H9 (cell line): ENCODE results near the gene MEP1A. TPM values are rescaled to one million over a fixed set of nuclear protein-coding genes. Genes with fewer than 3 reads are reported as not detected.
"Not testable (repeated sequence)": the region's sequence is repeated elsewhere in the genome, so short reads cannot be mapped to it uniquely, and the experiment has no call there.

Experiments
- DNase-seq: peaks from one replicate; pipeline ENCODE4 v3.0.0-alpha.2; 2017
- H2AFZ ChIP-seq: one replicate; pipeline ENCODE4 v1.6.1; 2013; ENCODE audit warnings: mild to moderate bottlenecking, low read length, control low read depth, moderate library complexity
- H2AK5ac ChIP-seq: 2 replicates; pipeline ENCODE4 v1.6.1; 2013; ENCODE audit warnings: low read length, control low read depth, mixed read lengths; ENCODE audit not compliant: insufficient read length
- H2BK120ac ChIP-seq: one replicate; pipeline ENCODE4 v1.6.1; 2013; ENCODE audit warnings: low read depth, mild to moderate bottlenecking, low read length, control low read depth, inconsistent platforms; ENCODE audit not compliant: poor library complexity, severe bottlenecking
- H2BK12ac ChIP-seq: 2 replicates; pipeline ENCODE4 v1.6.1; 2013; ENCODE audit warnings: low read length, control low read depth, mixed read lengths, low read depth; ENCODE audit not compliant: insufficient read length
- H2BK15ac ChIP-seq: 2 replicates; pipeline ENCODE4 v1.6.1; 2013; ENCODE audit warnings: low read depth, low read length, control low read depth
- H2BK20ac ChIP-seq: one replicate; pipeline ENCODE4 v1.6.1; 2013; ENCODE audit warnings: low read depth, mild to moderate bottlenecking, low read length, control low read depth, inconsistent platforms; ENCODE audit not compliant: poor library complexity, severe bottlenecking
- H2BK5ac ChIP-seq: 2 replicates; pipeline ENCODE4 v1.6.1; 2013; ENCODE audit warnings: low read length, control low read depth, mixed read lengths; ENCODE audit not compliant: insufficient read length
- H3K14ac ChIP-seq: 2 replicates; pipeline ENCODE4 v1.6.1; 2013; ENCODE audit warnings: low read length, control low read depth; ENCODE audit not compliant: insufficient read depth
- H3K18ac ChIP-seq: 2 replicates; pipeline ENCODE4 v1.6.1; 2013; ENCODE audit warnings: low read depth, mild to moderate bottlenecking, mixed read lengths, low read length, control low read depth; ENCODE audit not compliant: insufficient read length
- H3K23ac ChIP-seq: 2 replicates; pipeline ENCODE4 v1.6.1; 2013; ENCODE audit warnings: low read length, control low read depth, mixed read lengths, low read depth; ENCODE audit not compliant: insufficient read length
- H3K23me2 ChIP-seq: 2 replicates; pipeline ENCODE4 v1.6.1; 2013; ENCODE audit warnings: low read depth, mild to moderate bottlenecking, mixed read lengths, low read length, control low read depth; ENCODE audit not compliant: insufficient read length, poor library complexity, severe bottlenecking
- H3K27ac ChIP-seq: 2 replicates; pipeline ENCODE4 v1.5.1; 2013; ENCODE audit warnings: low read length, control low read depth, mixed read lengths, low read depth; ENCODE audit not compliant: insufficient read length
- H3K27me3 ChIP-seq: 2 replicates; pipeline ENCODE4 v1.6.1; 2013; ENCODE audit warnings: low read length, control low read depth, inconsistent platforms; ENCODE audit not compliant: insufficient read depth
- H3K4ac ChIP-seq: 2 replicates; pipeline ENCODE4 v1.6.1; 2013; ENCODE audit warnings: low read depth, mild to moderate bottlenecking, control low read depth, inconsistent platforms, low read length, moderate library complexity
- H3K4me1 ChIP-seq: 2 replicates; pipeline ENCODE4 v1.6.1; 2013; ENCODE audit warnings: low read length, control low read depth, inconsistent platforms; ENCODE audit not compliant: insufficient read depth
- H3K4me2 ChIP-seq: 2 replicates; pipeline ENCODE4 v1.6.1; 2013; ENCODE audit warnings: low read length, control low read depth, mixed read lengths; ENCODE audit not compliant: insufficient read length, insufficient read depth
- H3K56ac ChIP-seq: 2 replicates; pipeline ENCODE4 v1.6.1; 2013; ENCODE audit warnings: low read depth, mild to moderate bottlenecking, mixed read lengths, low read length, control low read depth; ENCODE audit not compliant: insufficient read length
- H3K79me1 ChIP-seq: 2 replicates; pipeline ENCODE4 v1.6.1; 2013; ENCODE audit warnings: low read depth, mild to moderate bottlenecking, moderate library complexity, low read length, control low read depth, inconsistent platforms; ENCODE audit not compliant: insufficient read depth, poor library complexity, severe bottlenecking
- H3K79me2 ChIP-seq: 2 replicates; pipeline ENCODE4 v1.6.1; 2013; ENCODE audit warnings: low read length, control low read depth, inconsistent platforms; ENCODE audit not compliant: insufficient read depth
- H3K9ac ChIP-seq: 2 replicates; pipeline ENCODE4 v1.6.1; 2013; ENCODE audit warnings: low read length, control low read depth, mixed read lengths; ENCODE audit not compliant: insufficient read length; ENCODE audit errors: extremely low read depth
- H3K9me3 ChIP-seq: one replicate; pipeline ENCODE4 v1.6.1; 2013; ENCODE audit warnings: low read depth, low read length, inconsistent platforms; ENCODE audit not compliant: control insufficient read depth
- H3T11ph ChIP-seq: one replicate; pipeline ENCODE4 v1.6.1; 2013; ENCODE audit warnings: mild to moderate bottlenecking, low read length, control low read depth, inconsistent platforms
- H4K20me1 ChIP-seq: one replicate; pipeline ENCODE4 v1.6.1; 2013; ENCODE audit not compliant: control insufficient read depth, insufficient read length, insufficient read depth
- H4K5ac ChIP-seq: 2 replicates; pipeline ENCODE4 v1.6.1; 2013; ENCODE audit warnings: low read depth, mild to moderate bottlenecking, mixed read lengths, low read length, control low read depth; ENCODE audit not compliant: insufficient read length
- H4K8ac ChIP-seq: replicated peaks from 2 replicates; pipeline ENCODE4 v1.6.1; 2013; ENCODE audit warnings: low read length, control low read depth, mixed read lengths, low read depth; ENCODE audit not compliant: insufficient read length
- H4K91ac ChIP-seq: 2 replicates; pipeline ENCODE4 v1.6.1; 2013; ENCODE audit warnings: low read depth, mild to moderate bottlenecking, moderate library complexity, mixed read lengths, low read length, control low read depth; ENCODE audit not compliant: insufficient read length
- H3K27ac Mint-ChIP-seq, 3 experiments: 2 replicates in 2 of 3; 3 replicates in 1 of 3; pipeline ENCODE4 v1.8.0; 2020 to 2021; ENCODE audit warnings: mixed read lengths in 3 of 3, mild to moderate bottlenecking in 1 of 3, moderate library complexity in 1 of 3
- H3K27me3 Mint-ChIP-seq: 2 replicates; pipeline ENCODE4 v1.8.0; 2021; ENCODE audit warnings: low read depth, mild to moderate bottlenecking, moderate library complexity, mixed read lengths
- H3K36me3 Mint-ChIP-seq, 3 experiments: 2 replicates in 2 of 3; 3 replicates in 1 of 3; pipeline ENCODE4 v1.8.0; 2020 to 2021; ENCODE audit warnings: low read depth in 3 of 3, mixed read lengths in 3 of 3; ENCODE audit not compliant: insufficient read depth in 1 of 3
- H3K4me1 Mint-ChIP-seq, 2 experiments: 2 replicates each; pipeline ENCODE4 v1.8.0; 2020; ENCODE audit warnings: mixed read lengths in 2 of 2
- H3K4me3 Mint-ChIP-seq, 2 experiments: 2 replicates in 1 of 2; 3 replicates in 1 of 2; pipeline ENCODE4 v1.8.0; 2020 to 2021; ENCODE audit warnings: mild to moderate bottlenecking in 2 of 2, mixed read lengths in 2 of 2, moderate library complexity in 1 of 2
- H3K9me3 Mint-ChIP-seq, 2 experiments: 2 replicates in 1 of 2; 3 replicates in 1 of 2; pipeline ENCODE4 v1.8.0; 2020; ENCODE audit warnings: mild to moderate bottlenecking in 2 of 2, mixed read lengths in 2 of 2, moderate library complexity in 1 of 2
- CTCF ChIP-seq: fragments of 200-600 bp; sonication (generic); conservative IDR thresholded peaks from 3 replicates; pipeline ENCODE4 v1.8.0; 2021; ENCODE audit warnings: antibody characterized with exemption, mild to moderate bottlenecking
- WGBS: extraction: QIAGEN DNeasy Blood & Tissue Kit; methylation state at CpG from one replicate; pipeline ENCODE4 v1.1.7; 2013; ENCODE audit warnings: missing lambda C conversion rate, low lambda C conversion rate, mixed read lengths; ENCODE audit not compliant: insufficient read length; ENCODE audit errors: extremely low coverage; 5-methylcytosine and 5-hydroxymethylcytosine counted together
- total RNA-seq: library from RNA; stranded (reverse); gene quantifications from 2 replicates; pipeline ENCODE4 v1.2.1, GENCODE V29; 2021

Gene MEP1A
- total RNA-seq, 1 experiment from 2014 or later: not detected

- Histone ChIP-seq H2BK5ac (no peak overlapping the region), H3K27ac (no peak overlapping the region), H3K79me2 (no peaks in the 10 kb centered on the region), H4K20me1 (no peaks in the 10 kb centered on the region), H3K79me1 (no peaks in the 10 kb centered on the region), H3K9me3 (no peaks in the 10 kb centered on the region), H3K23ac (no peak overlapping the region), H3T11ph (no peak overlapping the region), H2BK12ac (no peak overlapping the region), H4K5ac (no peak overlapping the region), H3K23me2 (no peaks in the 10 kb centered on the region), H3K9ac (no peak overlapping the region), H3K18ac (no peak overlapping the region), H4K8ac (no peak overlapping the region), H3K56ac (no peak overlapping the region), H3K4me1 (no peaks in the 10 kb centered on the region; the same call in 1 of the 2 replicates), H2BK15ac (no peak overlapping the region), H2BK120ac (no peak overlapping the region), H2AK5ac (no peak overlapping the region), H2BK20ac (no peak overlapping the region), H3K4ac (no peak overlapping the region), H4K91ac (no peak overlapping the region), H3K4me2 (no peak overlapping the region), H3K14ac (no peak overlapping the region), H3K27me3 (no peaks in the 10 kb centered on the region), H2AFZ (no peak overlapping the region)
- Mint-ChIP-seq H3K4me3 (no peak overlapping the region), H3K27me3 (peaks cover 13% of the 10 kb centered on the region), H3K27ac (no peak overlapping the region), H3K9me3 (no peaks in the 10 kb centered on the region), H3K4me1 (peaks cover 9 to 14% of the 10 kb centered on the region in 2 experiments), H3K36me3 (no peaks in the 10 kb centered on the region; a peak in 1 of 7 replicates)
- TF ChIP-seq CTCF: no peak
- DNase-seq: no peak
- no CpG with 5 or more reads among the region's 2 CpGs for WGBS
These were observed 57.6 kb downstream of the MEP1A start for GRCh38 chr6:46850792-46851191.

- not testable (repeated sequence) for H4K8ac ChIP-seq, H2BK5ac ChIP-seq, H3K79me2 ChIP-seq, H2AK5ac ChIP-seq, H3K23ac ChIP-seq, H3K9me3 Mint-ChIP-seq, H3K27ac ChIP-seq, H3K79me1 ChIP-seq, DNase-seq, H3K14ac ChIP-seq, H2BK120ac ChIP-seq, H3K4ac ChIP-seq, H3K27me3 ChIP-seq, H3K56ac ChIP-seq, H2BK15ac ChIP-seq, H4K20me1 ChIP-seq, H3K27ac Mint-ChIP-seq, H4K5ac ChIP-seq, H3K4me3 Mint-ChIP-seq, H3K9ac ChIP-seq, H3K36me3 Mint-ChIP-seq, H3K9me3 ChIP-seq, H2AFZ ChIP-seq, H2BK12ac ChIP-seq, H4K91ac ChIP-seq, H3K18ac ChIP-seq, H2BK20ac ChIP-seq, H3K23me2 ChIP-seq, H3T11ph ChIP-seq, H3K4me2 ChIP-seq, H3K4me1 ChIP-seq
- no CpG with 5 or more reads among the region's 4 CpGs for WGBS
- Mint-ChIP-seq H3K27me3 (peaks cover 13% of the 10 kb centered on the region), H3K4me1 (peaks cover 9 to 14% of the 10 kb centered on the region in 2 experiments)
These were observed 58.4 kb downstream of the MEP1A start for GRCh38 chr6:46851576-46851975.
